SK-N-MC (cell line): ENCODE data around the gene JAG1.

Experiments
- DNase-seq: peaks from one replicate; pipeline ENCODE4 v3.0.0-alpha.2; 2011; ENCODE audit warnings: low read depth, low spot score
- H3K27ac ChIP-seq: fragments of 200-600 bp; sonication (generic); 2 replicates; pipeline ENCODE4 v1.5.1; 2016; ENCODE audit warnings: mixed run types
- H3K36me3 ChIP-seq: fragments of 200-600 bp; sonication (generic); 2 replicates; pipeline ENCODE4 v1.6.1; 2017; ENCODE audit warnings: antibody characterized with exemption, low read length, mixed read lengths; ENCODE audit not compliant: insufficient read depth
- H3K4me3 ChIP-seq: fragments of 200-600 bp; sonication (generic); 2 replicates; pipeline ENCODE4 v1.5.1; 2016
- H3K9ac ChIP-seq: fragments of 200-600 bp; sonication (generic); 2 replicates; pipeline ENCODE4 v1.8.0; 2017; ENCODE audit warnings: mixed run types, mixed read lengths; ENCODE audit not compliant: insufficient read length
- H3K9me3 ChIP-seq: fragments of 200-600 bp; sonication (generic); 2 replicates; pipeline ENCODE4 v1.6.1; 2017; ENCODE audit warnings: low read depth, mild to moderate bottlenecking, antibody characterized with exemption, low read length, moderate library complexity, mixed read lengths
- EZH2 ChIP-seq: fragments of 200-600 bp; sonication (generic); IDR thresholded peaks from one replicate; pipeline ENCODE4 v1.6.1; 2017; ENCODE audit warnings: antibody characterized with exemption
- FOXP2 ChIP-seq: optimal IDR thresholded peaks from 2 replicates; pipeline ENCODE3; 2011; ENCODE audit warnings: mild to moderate bottlenecking, moderate library complexity; ENCODE audit not compliant: insufficient read depth; ENCODE audit errors: extremely low read length, control extremely low read depth
- POLR2AphosphoS5 ChIP-seq: IDR thresholded peaks from 2 replicates; pipeline ENCODE4 v1.6.1; 2012; ENCODE audit warnings: mild to moderate bottlenecking, low read depth, low read length, borderline replicate concordance

Gene JAG1

DNA sequence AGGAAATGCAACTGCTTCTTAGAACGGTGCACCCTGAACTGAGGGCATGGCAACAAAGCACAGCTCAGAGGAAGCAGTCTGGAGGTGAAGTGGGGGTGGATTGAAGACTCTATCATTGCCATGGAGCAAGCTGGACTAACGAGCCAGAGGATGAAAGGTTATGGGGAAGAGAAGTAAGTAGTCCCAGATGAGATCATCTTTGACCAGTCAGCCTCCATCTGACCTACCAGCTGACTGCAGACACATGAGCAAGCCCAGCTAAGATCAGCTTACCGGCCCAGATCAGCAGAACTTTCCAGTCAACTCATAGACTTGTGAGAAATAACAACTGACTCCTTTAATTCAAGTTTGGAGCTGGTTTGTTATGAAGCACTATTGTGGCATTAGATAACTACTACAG lies 9.1 kb upstream of the JAG1 start:
- Histone ChIP-seq H3K4me3 (no peak overlapping the region), H3K9me3 (no peaks in the 10 kb centered on the region), H3K27ac (no peak overlapping the region), H3K9ac (no peak overlapping the region), H3K36me3 (no peaks in the 10 kb centered on the region)
- no peak for TF ChIP-seq EZH2
- no peak for TF ChIP-seq POLR2AphosphoS5
- no peak for TF ChIP-seq FOXP2
- DNase-seq = no peak

DNA sequence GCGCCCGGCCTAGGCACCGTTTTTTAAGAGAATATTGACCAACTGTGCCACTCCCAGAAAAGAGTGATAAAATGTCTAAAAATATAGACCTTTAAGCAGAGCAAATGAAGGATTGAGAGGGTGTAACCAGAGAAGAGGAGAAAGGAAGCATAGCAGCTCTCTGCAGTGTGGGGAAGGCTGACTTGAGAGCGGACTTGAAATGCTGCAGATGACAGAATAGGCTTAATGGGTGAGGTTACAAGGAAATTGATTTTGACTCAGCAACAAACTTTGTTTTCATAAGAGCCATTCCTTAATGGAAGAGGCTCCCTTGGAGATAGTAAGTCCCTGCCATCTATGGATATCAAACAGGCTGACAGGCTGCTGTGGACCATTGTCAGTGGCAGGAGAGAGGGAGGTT lies 7.7 kb upstream of the JAG1 start:
- no peak overlapping the region for H3K9ac ChIP-seq
- no peak overlapping the region for H3K4me3 ChIP-seq
- H3K27ac ChIP-seq = no peak overlapping the region
- H3K36me3 ChIP-seq = no peaks in the 10 kb centered on the region
- DNase-seq = no peak
- H3K9me3 ChIP-seq = no peaks in the 10 kb centered on the region
- no peak for TF ChIP-seq EZH2
- TF ChIP-seq FOXP2 = no peak
- no peak for TF ChIP-seq POLR2AphosphoS5

DNA sequence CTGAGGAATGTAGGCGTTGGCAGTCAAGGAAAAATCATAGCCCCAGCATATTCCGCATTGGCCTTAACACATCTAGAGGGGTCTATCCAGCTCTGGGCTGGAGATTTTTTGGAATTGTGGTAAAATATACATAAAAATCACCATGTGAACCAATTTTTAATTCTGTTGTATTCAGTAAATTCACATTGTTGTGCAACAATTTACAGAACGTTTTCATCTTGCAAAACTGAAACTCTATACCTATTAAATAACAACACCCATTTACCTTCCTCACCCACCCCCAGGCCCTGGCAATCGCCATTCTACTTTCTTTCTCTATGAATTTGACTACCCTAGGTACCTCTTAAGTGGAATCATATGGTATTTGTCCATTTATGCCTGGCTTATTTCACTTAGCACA lies 6.8 kb upstream of the JAG1 start:
- Histone ChIP-seq H3K4me3 (no peak overlapping the region), H3K9me3 (no peaks in the 10 kb centered on the region), H3K27ac (no peak overlapping the region), H3K36me3 (no peaks in the 10 kb centered on the region), H3K9ac (no peak overlapping the region)
- no peak for DNase-seq
- no peak for TF ChIP-seq POLR2AphosphoS5
- TF ChIP-seq EZH2 = no peak
- TF ChIP-seq FOXP2 = no peak

DNA sequence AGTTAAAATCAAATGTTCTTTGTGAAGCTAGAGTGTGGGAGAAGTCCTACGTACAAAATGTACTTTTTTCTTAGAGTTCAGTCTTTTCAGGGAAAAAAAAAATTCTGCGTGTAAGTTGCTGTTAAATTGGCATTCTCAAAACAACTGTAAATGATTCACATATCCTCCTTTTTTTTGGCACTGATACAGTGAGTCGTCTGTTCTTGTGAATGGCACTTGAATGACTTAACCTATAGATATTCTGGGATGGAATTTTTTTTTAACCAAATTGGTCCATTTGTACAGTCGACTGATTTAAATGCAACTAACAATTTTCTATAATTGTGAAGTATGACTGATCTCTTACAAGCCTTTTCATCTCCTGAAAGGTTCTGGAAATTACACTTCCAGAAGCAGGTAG lies 5.5 kb upstream of the JAG1 start:
- H3K4me3 ChIP-seq = no peak overlapping the region
- H3K36me3 ChIP-seq = no peaks in the 10 kb centered on the region
- no peak overlapping the region for H3K27ac ChIP-seq
- no peak overlapping the region for H3K9ac ChIP-seq
- H3K9me3 ChIP-seq = no peaks in the 10 kb centered on the region
- TF ChIP-seq EZH2 (no peak), POLR2AphosphoS5 (no peak), FOXP2 (no peak)
- DNase-seq = no peak

DNA sequence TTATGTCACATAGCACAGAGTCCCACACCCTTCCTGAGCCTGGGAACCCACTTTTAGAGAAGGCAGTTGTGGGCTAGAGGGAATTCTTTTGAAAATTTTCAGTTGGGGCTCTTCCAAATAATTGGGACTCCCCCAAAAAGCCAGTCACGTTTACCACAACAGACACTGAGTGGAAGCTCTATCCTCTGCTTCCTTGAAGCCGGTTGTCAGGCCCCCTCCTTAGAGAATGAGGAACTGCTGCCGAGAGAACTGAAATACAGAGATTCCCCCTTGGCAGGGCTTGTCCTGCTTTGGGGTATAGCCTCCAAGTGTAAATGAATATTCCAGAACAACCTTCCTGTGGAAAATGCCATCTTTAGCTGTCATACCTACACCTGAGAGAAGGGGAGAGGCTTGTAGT lies 2.7 kb upstream of the JAG1 start:
- Histone ChIP-seq H3K36me3 (no peaks in the 10 kb centered on the region), H3K27ac (no peak overlapping the region), H3K9ac (no peak overlapping the region), H3K9me3 (no peaks in the 10 kb centered on the region), H3K4me3 (no peak overlapping the region)
- no peak for TF ChIP-seq POLR2AphosphoS5
- no peak for DNase-seq

DNA sequence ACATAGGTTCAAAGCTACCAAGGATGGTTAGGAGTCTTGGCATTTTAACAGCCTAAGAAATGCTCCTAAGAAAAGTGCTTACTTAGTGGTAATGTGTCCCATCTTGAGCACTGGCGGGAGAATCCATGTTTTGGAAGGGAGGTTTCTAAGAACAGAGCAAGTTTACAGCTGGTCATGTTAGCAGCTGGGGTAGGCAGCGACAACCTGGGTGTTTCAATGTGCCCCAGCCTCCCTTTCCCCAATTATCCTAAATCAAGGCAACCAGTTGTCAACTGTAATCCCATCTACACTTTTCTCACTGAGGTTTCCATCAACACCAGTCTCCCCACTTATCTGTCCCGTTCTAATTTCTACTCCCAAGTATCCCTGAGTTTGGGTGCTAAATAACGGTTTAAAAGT lies 1.6 kb upstream of the JAG1 start:
- no peak for DNase-seq
- no peaks in the 10 kb centered on the region for H3K9me3 ChIP-seq
- H3K36me3 ChIP-seq = no peaks in the 10 kb centered on the region
- H3K27ac ChIP-seq = no peak overlapping the region
- TF ChIP-seq EZH2 = no peak
- no peak for TF ChIP-seq POLR2AphosphoS5
- TF ChIP-seq FOXP2 = no peak
- no peak overlapping the region for H3K9ac ChIP-seq
- H3K4me3 ChIP-seq = no peak overlapping the region; the same call in 1 of the 2 replicates

DNA sequence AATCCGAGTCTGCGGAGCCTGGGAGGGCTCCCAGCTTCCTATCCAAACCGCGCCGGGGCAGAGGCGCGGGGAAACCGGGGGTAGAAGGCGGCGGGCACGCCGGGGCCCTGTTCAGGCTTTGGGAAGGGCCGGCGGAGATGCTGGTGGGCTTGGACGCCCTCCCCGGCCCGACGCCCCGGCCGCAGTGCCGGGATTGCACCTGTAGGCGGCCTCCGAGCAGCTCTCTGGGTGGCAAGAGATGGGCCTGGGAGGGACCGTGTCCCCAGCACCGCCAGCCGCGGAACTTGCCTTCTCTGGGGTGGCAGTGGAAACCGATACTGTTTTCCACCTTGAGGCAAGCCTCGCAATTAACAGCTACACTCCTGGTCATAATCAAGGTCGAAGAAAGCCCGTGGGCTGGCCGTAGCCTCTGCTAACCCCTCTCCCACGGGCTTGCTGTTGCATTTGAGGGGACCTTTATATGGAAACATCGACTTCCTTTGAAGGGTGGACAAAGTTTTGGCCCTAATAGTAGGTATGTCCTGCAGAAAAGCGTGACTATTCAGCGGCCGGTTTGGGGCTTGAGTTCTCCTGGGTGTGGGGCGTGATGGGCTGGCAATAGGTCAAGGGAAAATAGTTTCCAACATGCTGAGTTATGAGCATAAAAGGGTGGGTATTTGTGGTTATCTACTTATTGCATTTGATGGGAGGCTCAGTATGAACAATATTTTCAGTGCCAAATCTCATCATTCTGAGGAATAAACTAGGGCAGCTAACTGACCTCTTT lies 1.1 kb upstream of the JAG1 start:
- no peak for DNase-seq
- Histone ChIP-seq H3K9me3 (no peaks in the 10 kb centered on the region), H3K4me3 (peak overlapping the region; percentile 89), H3K36me3 (no peaks in the 10 kb centered on the region), H3K27ac (no peak overlapping the region), H3K9ac (peak overlapping the region; percentile 17)
- TF ChIP-seq FOXP2 = no peak
- TF ChIP-seq POLR2AphosphoS5 = no peak
- no peak for TF ChIP-seq EZH2

DNA sequence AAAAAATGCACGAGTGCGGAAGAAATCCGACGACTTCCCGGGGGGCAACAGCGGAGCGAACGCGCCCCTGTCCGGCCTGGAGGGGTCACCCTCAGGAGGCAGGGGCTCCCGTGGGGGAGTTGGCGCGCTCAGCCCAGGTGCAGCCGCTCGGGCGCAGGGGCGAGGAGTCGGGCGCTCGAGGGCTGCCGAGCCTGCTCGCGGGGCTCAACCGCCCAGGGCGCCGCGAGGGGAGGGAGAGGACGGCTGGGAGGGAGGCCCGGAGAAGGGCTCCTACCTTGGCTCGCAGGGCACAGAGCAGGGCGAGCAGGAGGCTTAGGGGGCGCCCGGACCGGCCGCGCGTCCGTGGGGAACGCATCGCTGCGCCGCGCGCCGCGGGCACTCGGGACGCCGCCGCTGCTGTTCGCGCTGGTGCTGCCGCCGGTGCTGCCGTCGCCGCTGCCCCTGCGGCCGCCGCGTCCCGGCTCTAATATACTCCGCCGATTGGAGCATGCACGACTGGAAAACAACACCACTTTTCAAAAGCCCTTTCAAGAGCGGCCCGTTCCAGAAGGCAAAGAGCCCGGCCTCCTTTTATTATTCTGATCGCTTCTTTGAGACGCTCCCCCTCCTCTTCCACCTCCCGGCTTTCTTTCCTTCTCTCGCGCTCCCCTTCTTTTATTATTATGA lies 490 bp downstream of the JAG1 start:
- Histone ChIP-seq H3K9me3 (no peaks in the 10 kb centered on the region), H3K27ac (no peak overlapping the region), H3K36me3 (no peaks in the 10 kb centered on the region), H3K4me3 (peak overlapping the region; percentile 89), H3K9ac (peak overlapping the region; percentile 62)
- no peak for DNase-seq
- TF ChIP-seq EZH2 = no peak
- TF ChIP-seq POLR2AphosphoS5 = no peak
- TF ChIP-seq FOXP2 = no peak

DNA sequence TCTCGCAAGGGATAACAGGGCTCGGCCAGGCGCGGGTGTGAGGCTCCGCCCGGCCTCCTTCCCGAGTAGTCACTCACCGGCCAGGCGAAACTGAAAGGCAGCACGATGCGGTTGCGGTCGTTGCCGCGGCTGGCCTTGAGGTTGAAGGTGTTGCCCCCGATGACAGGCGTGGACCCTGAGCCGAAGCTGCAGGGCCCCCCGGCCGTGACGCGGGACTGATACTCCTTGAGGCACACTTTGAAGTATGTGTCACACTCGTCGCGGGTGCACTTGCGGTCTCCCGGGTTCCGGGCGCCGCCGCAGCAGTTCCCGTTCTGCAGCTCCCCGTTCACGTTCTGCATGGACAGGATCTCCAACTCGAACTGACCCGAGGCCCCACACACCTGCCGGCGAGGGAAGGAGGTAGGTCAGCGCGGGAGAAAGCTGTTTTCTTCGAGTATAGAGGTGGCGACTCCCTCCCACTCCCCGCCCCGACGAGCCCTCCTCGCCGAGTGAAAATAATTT lies 1.1 kb downstream of the JAG1 start:
- Histone ChIP-seq H3K36me3 (no peaks in the 10 kb centered on the region), H3K27ac (no peak overlapping the region), H3K4me3 (peak overlapping the region; percentile 89), H3K9me3 (no peaks in the 10 kb centered on the region), H3K9ac (peak overlapping the region; percentile 62)
- TF ChIP-seq EZH2 = no peak
- no peak for TF ChIP-seq POLR2AphosphoS5
- no peak for DNase-seq
